Measurements from ENCODE around the gene PTPRN2.
"Not testable (repeated sequence)": the region's sequence is repeated elsewhere in the genome, so short reads cannot be mapped to it uniquely, and the experiment has no call there.

PTPRN2 gene

GRCh38 chr7:157702311-157703023 is 885.2 kb downstream of the PTPRN2 start:
- no peak for TF ChIP-seq CTCF (IDR thresholded peaks at IDR 0.05; ENCODE audit: borderline replicate concordance, insufficient read depth, low read depth, low read length)
- H3K4me3 ChIP-seq (ENCODE audit: low read depth, low read length), result no peak overlapping the region

GRCh38 chr7:157701395-157702180 is 886.0 kb downstream of the PTPRN2 start:
- not testable (repeated sequence) for H3K4me3 ChIP-seq (ENCODE audit: low read depth, low read length)

GRCh38 chr7:157700231-157701005 is 887.2 kb downstream of the PTPRN2 start:
- no peak overlapping the region for H3K4me3 ChIP-seq (ENCODE audit: low read depth, low read length)
- no peak for TF ChIP-seq CTCF (IDR thresholded peaks at IDR 0.05; ENCODE audit: borderline replicate concordance, insufficient read depth, low read depth, low read length)

- no peak overlapping the region for H3K4me3 ChIP-seq (ENCODE audit: low read depth, low read length)
- no peak for TF ChIP-seq CTCF (IDR thresholded peaks at IDR 0.05; ENCODE audit: borderline replicate concordance, insufficient read depth, low read depth, low read length)
Measured at GRCh38 chr7:157699357-157700013, 888.1 kb downstream of the PTPRN2 start.

- H3K4me3 ChIP-seq (ENCODE audit: low read depth, low read length), result not testable (repeated sequence)
Measured at GRCh38 chr7:157697287-157697686, 890.3 kb downstream of the PTPRN2 start.

- not testable (repeated sequence) for H3K4me3 ChIP-seq (ENCODE audit: low read depth, low read length)
Measured at GRCh38 chr7:157695609-157696008, 892.0 kb downstream of the PTPRN2 start.

GRCh38 chr7:157694376-157694665 is 893.3 kb downstream of the PTPRN2 start:
- no peak overlapping the region for H3K4me3 ChIP-seq (ENCODE audit: low read depth, low read length)
- TF ChIP-seq CTCF (IDR thresholded peaks at IDR 0.05; ENCODE audit: borderline replicate concordance, insufficient read depth, low read depth, low read length), result no peak

- H3K4me3 ChIP-seq (ENCODE audit: low read depth, low read length), result no peak overlapping the region
- TF ChIP-seq CTCF (IDR thresholded peaks at IDR 0.05; ENCODE audit: borderline replicate concordance, insufficient read depth, low read depth, low read length), result no peak
Measured at GRCh38 chr7:157693521-157694375, 893.9 kb downstream of the PTPRN2 start.
